ENCODE measurements around the gene LSAMP. TPM values are rescaled to one million over a fixed set of nuclear protein-coding genes. Genes with fewer than 3 reads are reported as not detected.

LSAMP gene
- total RNA-seq, 1 experiment from 2014 or later: not detected

GRCh38 chr3:116087426-116087825 is 357.9 kb downstream of the LSAMP start:
- ChIA-PET POLR2A (ENCODE audit: unreplicated experiment) (no interaction called here), CTCF (no interaction called here)

DNA sequence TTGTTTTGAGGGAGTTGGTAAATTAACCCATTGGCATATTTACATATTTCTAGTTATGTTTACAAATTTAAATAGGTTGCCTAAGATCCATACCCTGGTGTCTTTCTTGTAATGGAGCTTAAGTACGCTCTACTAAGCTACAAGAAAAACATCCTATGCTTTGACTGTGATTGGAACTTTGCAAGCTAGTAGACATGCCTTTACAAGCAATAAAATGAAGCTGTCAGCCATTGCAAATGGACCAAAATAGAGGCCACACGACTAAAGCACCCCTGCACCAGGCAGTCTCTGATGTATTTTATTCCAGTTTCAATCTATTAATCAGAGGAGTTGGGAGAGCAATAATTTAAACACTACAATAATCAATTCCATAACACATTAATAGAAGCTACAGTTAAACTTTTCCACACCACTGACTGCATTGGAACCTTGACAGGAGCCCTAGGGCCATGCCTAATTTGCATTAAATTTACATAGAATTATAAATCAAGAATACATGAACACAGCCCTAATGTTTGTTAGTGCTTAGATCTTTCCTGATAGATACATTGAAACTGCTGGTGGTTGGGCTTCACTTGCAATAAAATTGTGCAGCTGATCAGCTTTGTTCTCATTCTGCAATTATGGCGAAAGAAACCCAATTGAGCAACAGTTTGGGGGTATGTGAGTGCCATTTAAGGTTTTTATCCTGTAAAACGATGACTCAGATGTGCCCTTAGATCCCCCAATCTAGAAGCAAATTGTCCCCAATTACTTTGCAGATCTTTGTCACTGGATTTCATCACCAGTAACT is 360.1 kb downstream of the LSAMP start:
- CTCF ChIA-PET: interaction anchor here (0.7 kb wide), 1 partner anchor 68 kb away, joined by 3 read pairs; no protein-coding TSS in a partner anchor
- no peak for DNase-seq
- BruUV-seq (replicated peaks): no TSS peak

More at GRCh38 chr3:116087426-116087825, 357.9 kb downstream of the LSAMP start:
- Histone ChIP-seq H3K4me3 (no peak overlapping the region), H3K9me2 (ENCODE audit: insufficient read depth) (no peaks in the 10 kb centered on the region; the same call in none of the 2 replicates), H3K27ac (no peak overlapping the region), H3K36me3 (ENCODE audit: low read depth) (no peaks in the 10 kb centered on the region), H3K79me2 (ENCODE audit: low read depth) (no peaks in the 10 kb centered on the region), H3F3A (ENCODE audit: insufficient read depth, low read depth) (no peaks in the 10 kb centered on the region), H3K9me3 (ENCODE audit: insufficient read depth, low read depth) (no peaks in the 10 kb centered on the region), H3K4me2 (no peak overlapping the region), H3K4me1 (replicated peaks; ENCODE audit: insufficient read depth) (no peaks in the 10 kb centered on the region), H3K27me3 (ENCODE audit: insufficient read depth, low read depth) (no peaks in the 10 kb centered on the region), H2AFZ (no peak overlapping the region), H4K20me1 (ENCODE audit: insufficient read depth) (no peaks in the 10 kb centered on the region)
- intact Hi-C loops (cut with micrococcal nuclease; ENCODE audit: unreplicated experiment): no loop called here
- BruUV-seq (replicated peaks): no TSS peak
- no peak for DNase-seq
- TF ChIP-seq, protein P1, sequence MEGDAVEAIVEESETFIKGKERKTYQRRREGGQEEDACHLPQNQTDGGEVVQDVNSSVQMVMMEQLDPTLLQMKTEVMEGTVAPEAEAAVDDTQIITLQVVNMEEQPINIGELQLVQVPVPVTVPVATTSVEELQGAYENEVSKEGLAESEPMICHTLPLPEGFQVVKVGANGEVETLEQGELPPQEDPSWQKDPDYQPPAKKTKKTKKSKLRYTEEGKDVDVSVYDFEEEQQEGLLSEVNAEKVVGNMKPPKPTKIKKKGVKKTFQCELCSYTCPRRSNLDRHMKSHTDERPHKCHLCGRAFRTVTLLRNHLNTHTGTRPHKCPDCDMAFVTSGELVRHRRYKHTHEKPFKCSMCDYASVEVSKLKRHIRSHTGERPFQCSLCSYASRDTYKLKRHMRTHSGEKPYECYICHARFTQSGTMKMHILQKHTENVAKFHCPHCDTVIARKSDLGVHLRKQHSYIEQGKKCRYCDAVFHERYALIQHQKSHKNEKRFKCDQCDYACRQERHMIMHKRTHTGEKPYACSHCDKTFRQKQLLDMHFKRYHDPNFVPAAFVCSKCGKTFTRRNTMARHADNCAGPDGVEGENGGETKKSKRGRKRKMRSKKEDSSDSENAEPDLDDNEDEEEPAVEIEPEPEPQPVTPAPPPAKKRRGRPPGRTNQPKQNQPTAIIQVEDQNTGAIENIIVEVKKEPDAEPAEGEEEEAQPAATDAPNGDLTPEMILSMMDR (conservative IDR thresholded peaks at IDR 0.05): no peak
- TF ChIP-seq EZH2 (IDR thresholded peaks at IDR 0.05; ENCODE audit: low read depth): no peak

DNA sequence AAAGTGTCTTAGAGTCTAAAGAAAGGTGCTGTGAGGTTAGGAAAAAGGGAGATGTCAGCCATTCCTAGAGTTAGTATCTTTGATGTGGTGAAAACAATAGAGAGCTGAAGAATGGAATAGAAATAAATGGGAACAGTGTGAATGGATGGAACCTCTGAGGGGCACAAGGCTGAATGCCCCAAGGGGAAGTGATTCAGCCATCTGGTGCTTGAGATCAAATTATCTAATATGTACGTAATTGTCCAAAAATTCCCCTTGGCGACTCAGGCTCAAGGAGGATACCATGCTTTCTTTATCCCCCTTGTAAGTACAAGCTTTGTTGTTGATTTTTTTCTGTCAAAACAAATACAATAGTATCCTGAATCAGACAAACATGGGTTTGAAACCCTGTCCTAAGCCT is 361.6 kb downstream of the LSAMP start:
- BruUV-seq (replicated peaks): no TSS peak
- H3K9me2 ChIP-seq (ENCODE audit: insufficient read depth): no peaks in the 10 kb centered on the region; the same call in none of the 2 replicates
- H3K36me3 ChIP-seq (ENCODE audit: low read depth): no peaks in the 10 kb centered on the region
- no peak overlapping the region for H2AFZ ChIP-seq
- H3K4me2 ChIP-seq: no peak overlapping the region
- TF ChIP-seq, protein P1 (conservative IDR thresholded peaks at IDR 0.05): no peak
- no peak for TF ChIP-seq EZH2 (IDR thresholded peaks at IDR 0.05; ENCODE audit: low read depth)
- intact Hi-C loops (cut with micrococcal nuclease; ENCODE audit: unreplicated experiment): no loop called here
- DNase-seq: no peak
- H3K9me3 ChIP-seq (ENCODE audit: insufficient read depth, low read depth): no peaks in the 10 kb centered on the region
- no peaks in the 10 kb centered on the region for H3K79me2 ChIP-seq (ENCODE audit: low read depth)
- no peak overlapping the region for H3K27ac ChIP-seq
- ChIA-PET CTCF (no interaction called here), POLR2A (ENCODE audit: unreplicated experiment) (no interaction called here)
- H4K20me1 ChIP-seq (ENCODE audit: insufficient read depth): no peaks in the 10 kb centered on the region
- H3K4me1 ChIP-seq (replicated peaks; ENCODE audit: insufficient read depth): no peaks in the 10 kb centered on the region
- H3F3A ChIP-seq (ENCODE audit: insufficient read depth, low read depth): no peaks in the 10 kb centered on the region
- no peaks in the 10 kb centered on the region for H3K27me3 ChIP-seq (ENCODE audit: insufficient read depth, low read depth)
- no peak overlapping the region for H3K4me3 ChIP-seq

More for the DNA sequence above, 360.1 kb downstream of the LSAMP start:
- no peak overlapping the region for H3K4me3 ChIP-seq
- POLR2A ChIA-PET (ENCODE audit: unreplicated experiment): no interaction called here
- H4K20me1 ChIP-seq (ENCODE audit: insufficient read depth): no peaks in the 10 kb centered on the region
- H3K9me2 ChIP-seq (ENCODE audit: insufficient read depth): no peaks in the 10 kb centered on the region; the same call in none of the 2 replicates
- no peaks in the 10 kb centered on the region for H3K9me3 ChIP-seq (ENCODE audit: insufficient read depth, low read depth)
- no peaks in the 10 kb centered on the region for H3K4me1 ChIP-seq (replicated peaks; ENCODE audit: insufficient read depth)
- no peaks in the 10 kb centered on the region for H3F3A ChIP-seq (ENCODE audit: insufficient read depth, low read depth)
- no peaks in the 10 kb centered on the region for H3K27me3 ChIP-seq (ENCODE audit: insufficient read depth, low read depth)
- H2AFZ ChIP-seq: no peak overlapping the region
- H3K36me3 ChIP-seq (ENCODE audit: low read depth): no peaks in the 10 kb centered on the region
- TF ChIP-seq, protein P1 (conservative IDR thresholded peaks at IDR 0.05): no peak
- intact Hi-C loops (cut with micrococcal nuclease; ENCODE audit: unreplicated experiment): no loop called here
- no peak overlapping the region for H3K27ac ChIP-seq
- H3K4me2 ChIP-seq: no peak overlapping the region
- H3K79me2 ChIP-seq (ENCODE audit: low read depth): no peaks in the 10 kb centered on the region

Data from PC-9 (cell line).